CD4-positive, alpha-beta T cell treated with Interleukin-2 at 100 ng/mL for 4 hours (primary cell): ENCODE data around the gene TRAPPC5.

ENCODE experiments used
- DNase-seq: peaks from one replicate; pipeline ENCODE4 v3.0.0-alpha.2; 2020; ENCODE audit warnings: low spot score

Gene TRAPPC5

DNA sequence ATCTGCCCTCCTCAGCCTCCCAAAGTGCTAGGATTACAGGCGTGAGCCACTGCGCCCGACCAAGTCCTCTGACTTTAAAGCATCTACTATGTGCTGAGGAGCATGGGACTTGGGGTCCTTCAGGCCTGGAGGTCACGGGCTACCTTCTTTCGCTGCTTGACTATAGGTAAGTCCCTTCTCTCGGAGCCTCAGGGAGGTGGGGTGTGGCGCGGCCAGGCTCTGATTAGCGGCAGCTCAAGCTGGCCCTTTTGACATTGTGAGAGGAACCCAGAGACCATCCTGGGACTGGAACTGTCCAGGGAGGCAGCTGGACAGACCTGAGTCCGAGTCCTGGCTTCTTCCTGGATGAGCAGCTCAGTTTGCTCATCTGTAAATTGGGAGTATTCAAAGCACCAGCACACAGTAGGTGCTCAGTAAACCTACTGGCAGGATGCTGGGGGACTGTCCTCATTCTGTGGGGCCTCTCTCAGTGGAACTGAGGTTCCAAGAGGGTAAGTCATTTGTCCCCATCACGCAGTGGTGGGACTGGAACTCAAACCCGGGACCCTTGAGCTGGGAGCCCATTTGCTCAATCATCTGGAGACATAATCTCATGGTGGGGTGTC is 20.5 kb downstream of the TRAPPC5 start:
- no peak for DNase-seq

DNA sequence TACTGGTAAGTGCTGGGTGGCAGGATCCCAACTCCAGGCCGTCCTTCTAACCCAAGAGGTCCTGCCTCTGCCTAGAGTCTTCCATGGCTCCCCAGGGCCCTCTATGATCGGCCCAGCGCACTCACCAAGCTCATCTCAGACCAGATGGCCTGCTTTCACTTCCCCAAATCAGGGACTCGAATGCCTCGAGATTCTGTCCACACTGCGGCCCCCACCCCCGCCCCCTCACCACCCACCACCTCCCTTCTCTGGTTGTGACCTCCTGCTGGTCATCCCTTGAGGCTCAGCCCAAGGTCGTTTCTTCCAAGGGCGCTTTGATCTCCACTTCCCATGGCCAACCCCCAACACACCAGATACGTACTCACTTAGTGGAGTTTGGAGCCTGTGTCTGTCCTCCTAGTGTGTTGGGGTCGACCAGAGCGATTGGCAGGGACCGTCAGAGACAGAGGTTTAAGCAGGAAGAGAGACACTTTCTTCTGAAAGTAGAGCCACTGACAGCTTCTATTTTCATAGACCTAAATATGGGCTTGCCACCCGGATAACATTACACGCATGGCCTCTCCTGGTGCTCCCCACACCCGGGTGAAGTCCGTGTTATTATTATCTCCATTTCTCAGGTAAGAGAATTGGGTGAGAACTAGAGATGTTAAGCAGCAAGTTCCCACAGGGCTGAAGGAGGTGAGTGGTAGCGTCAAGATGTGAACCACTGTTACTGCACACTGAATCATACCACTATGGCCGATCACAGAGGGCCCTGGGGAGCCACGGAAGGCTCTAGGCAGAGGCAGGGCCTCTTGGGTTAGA is 21.2 kb downstream of the TRAPPC5 start, which contains the start of gene FCER2:
TSS of gene FCER2 (minus strand) at position 478 of the 804 bp plus-strand sequence. CDS start 2,371 bp downstream, outside the sequence.
- no peak for DNase-seq

DNA sequence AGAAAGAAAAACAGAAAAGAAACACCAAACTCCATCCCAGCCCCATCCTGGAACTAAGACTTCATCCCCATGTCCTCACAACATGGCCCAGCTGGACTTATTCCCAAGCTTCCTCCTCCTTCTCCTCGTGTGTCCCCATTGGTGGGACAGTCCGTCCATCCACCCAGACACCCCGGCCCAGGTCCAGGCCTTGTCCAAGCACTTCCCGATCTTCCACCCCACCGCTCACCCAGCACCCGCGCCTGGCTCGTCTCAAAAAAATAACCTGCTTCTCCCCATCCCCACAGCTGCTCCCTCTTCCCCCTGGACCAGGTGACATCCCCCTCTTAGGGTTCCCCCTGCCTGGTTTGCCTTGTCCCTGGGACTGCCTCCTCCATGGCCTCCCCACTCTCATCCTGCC is 22.7 kb downstream of the TRAPPC5 start:
- DNase-seq: no peak

DNA sequence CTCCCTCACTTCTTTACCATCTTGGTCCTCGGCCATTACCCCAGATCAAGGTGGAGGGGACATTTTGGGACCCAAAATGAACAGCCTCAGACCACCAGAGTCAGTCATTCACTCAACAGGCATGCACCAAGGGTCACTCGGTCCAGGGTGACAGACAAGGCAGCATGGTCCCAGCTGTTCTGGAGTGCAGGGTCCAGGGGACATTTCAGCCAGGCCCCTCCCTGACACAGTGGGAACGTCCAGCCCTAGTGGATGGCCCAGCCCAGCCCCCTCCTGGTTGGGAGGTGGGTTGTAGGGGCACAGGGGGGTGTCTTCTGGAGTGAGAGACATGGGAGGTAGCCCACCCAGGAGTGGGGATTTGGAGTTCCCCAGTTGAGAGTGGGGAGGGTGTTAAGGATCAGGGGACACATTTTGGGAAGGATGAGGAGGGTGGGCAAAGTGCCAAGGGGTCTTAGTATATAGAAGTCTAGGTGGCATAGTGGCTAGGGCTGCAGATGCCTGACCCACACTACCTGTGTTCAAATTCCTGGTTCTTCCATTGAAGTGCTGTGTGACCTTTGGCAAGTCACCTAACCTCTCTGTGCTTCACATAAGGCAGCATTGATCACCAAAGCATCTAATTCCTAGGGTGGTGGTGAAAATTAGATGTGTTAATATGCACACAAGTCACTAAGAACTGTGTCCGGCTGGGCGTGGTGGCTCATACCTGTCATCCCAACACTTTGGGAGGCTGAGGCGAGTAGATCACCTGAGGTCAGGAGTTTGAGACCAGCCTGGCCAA is 23.8 kb downstream of the TRAPPC5 start:
- no peak for DNase-seq

GRCh38 chr19:7705387-7706187 is 25.0 kb downstream of the TRAPPC5 start:
- DNase-seq: peak; percentile 78

DNA sequence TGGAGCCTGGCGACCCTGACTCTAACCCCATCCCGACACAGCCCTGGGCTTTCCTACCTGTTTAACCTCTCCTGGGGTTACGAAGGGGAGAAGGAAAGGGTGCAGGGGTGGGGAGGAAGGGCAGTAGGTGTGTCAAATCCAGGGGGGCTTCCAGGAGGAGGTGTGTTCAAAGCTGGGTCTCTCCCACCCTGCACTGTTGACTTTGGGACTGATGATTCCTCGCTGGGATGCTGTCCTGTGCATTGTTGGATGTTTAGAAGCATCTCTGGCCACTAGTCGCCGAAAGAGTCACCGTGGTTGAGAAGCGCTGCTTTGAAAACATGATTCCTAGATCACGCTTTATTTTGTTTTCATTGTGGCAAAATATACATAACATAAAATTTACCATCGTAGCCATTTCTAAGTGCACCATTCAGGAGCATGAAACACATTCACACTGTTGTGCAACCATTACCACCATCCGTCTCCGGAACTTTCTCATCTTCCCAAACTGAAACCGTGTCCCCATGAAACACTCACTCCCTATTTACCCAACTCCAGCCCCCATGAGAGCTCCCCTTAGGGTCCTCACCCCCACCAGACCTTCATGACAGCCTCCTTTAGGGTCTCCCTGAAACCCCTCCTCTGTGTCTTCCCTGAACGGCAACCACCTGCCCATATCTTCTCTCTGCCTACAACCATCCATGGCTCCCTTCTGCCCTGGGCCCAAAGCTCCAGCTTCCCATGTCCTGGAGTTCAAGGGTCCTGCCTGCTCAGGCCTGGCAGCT is 25.7 kb downstream of the TRAPPC5 start:
- DNase-seq: no peak

GRCh38 chr19:7706955-7707456 is 26.4 kb downstream of the TRAPPC5 start:
- no peak for DNase-seq

DNA sequence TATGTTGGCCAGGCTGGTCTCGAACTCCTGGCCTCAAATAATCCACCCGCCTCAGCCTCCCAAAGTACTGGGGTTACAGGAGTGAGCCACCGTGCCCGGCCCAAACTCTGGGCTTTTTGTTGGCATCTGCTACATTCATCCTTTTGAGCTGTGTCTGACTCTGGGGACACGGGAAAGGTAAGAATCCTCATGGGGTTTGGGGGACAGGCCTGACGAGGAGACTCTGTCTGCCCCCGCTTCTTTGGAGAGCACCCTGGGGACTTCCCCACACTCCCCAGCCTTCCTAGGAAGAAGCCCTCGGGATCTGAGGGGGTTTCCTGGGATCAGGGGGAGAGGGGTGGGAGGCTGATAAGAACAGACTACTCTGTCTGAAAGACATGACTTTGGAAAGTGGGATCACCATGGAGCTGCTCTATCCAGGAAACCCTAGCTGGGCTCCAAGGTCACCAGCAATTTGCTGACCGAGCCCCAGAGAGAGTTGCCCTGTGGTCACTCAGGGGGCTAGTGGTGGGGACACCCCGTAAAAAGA is 29.4 kb downstream of the TRAPPC5 start:
- no peak for DNase-seq

GRCh38 chr19:7710616-7711015 is 30.0 kb downstream of the TRAPPC5 start:
- DNase-seq: no peak

GRCh38 chr19:7715671-7716070 is 35.0 kb downstream of the TRAPPC5 start:
- no peak for DNase-seq

GRCh38 chr19:7716762-7717161 is 36.1 kb downstream of the TRAPPC5 start:
- DNase-seq: no peak

GRCh38 chr19:7718668-7719067 is 38.0 kb downstream of the TRAPPC5 start:
- no peak for DNase-seq

DNA sequence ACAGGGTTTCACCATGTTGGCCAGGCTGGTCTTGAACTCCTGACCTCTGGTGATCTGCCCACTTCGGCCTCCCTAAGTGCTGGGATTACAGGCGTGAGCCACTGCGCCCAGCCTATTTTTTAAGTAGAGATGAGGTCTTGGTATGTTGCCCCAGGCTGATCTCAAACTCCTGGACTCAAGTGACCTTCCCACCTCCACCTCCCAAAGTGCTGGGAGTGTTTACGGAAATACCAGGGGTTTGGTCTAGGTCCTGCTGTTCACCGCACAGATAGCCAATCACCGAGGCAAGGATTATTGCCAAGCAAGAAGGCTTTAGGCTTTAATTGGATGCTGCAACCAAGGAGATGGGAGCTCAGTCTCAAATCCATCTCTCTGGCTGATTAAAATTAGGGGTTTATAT is 39.7 kb downstream of the TRAPPC5 start:
- DNase-seq: no peak

- no peak for DNase-seq
Measured at GRCh38 chr19:7722231-7722651, 41.6 kb downstream of the TRAPPC5 start.

- DNase-seq: no peak
Measured at GRCh38 chr19:7725791-7726190, 45.2 kb downstream of the TRAPPC5 start.

DNA sequence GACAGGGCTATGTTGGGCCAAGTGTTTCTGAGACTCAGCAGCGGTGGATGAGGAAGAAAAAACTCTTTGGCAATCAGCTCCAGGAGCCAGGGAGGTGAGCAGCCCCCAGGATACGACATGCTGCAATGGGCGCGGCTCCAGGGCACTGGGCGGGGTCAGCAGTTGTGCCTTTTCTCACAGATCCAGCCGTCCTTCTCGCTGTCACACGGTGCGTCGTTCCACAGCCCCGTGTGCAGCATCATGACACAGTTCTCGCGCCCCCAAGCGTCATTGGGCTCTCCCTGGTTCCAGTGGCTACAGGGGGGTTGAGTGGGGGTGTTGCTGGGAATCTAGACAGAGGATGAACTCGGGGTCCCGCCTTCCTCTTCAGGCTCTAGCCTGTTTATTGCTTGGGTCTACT is 48.6 kb downstream of the TRAPPC5 start:
- DNase-seq: no peak

GRCh38 chr19:7729831-7730285 is 49.2 kb downstream of the TRAPPC5 start:
- no peak for DNase-seq

DNA sequence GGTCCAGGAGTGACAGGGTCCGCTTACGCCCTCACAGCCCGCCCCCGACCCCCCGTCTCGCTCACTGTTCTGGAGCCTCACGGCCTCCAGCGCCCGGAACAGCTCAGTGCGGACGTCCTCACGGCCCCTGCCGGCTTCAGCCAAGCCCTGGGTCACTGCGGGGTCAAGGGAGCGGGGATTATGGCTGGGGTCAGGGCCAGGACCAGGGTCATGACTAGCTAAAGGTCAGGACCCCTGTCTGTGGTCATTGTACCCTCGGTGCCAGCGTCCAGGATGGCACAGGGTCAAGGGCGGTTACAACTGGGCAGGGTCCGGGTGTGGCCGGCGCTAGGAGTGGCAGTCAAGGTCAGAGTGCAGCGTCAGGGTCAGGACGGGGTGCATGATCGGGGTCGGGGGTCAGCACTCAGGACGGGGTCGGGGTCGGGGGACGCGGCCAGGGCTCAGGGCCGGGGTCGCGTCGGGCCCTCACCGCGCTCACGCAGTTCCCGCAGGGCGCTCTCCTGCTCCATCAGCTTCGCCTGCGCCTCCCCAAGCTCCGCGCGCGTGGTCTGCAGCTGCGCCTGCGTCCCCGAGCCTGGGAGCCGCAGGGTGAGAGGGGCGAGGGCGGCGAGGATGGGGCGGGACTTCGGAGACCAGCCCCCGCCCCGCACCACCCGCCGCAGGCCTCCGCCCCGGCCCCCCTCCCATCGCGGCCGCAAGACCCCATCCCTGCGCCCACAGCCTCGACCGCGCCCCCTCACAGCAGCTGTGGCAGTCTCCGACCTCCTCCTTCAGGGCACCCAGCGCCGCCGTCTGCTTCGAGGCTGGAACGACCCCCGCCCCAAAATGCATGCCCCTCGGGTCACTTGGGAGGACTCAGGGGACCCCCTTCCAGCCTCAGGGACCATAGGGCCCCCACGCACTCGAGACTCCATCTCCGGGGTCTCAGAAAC is 49.9 kb downstream of the TRAPPC5 start:
- no peak for DNase-seq

- no peak for DNase-seq
Measured at GRCh38 chr19:7731218-7731595, 50.6 kb downstream of the TRAPPC5 start.

GRCh38 chr19:7731615-7732014 is 51.0 kb downstream of the TRAPPC5 start:
- no peak for DNase-seq
